HepG2 (cell line): ENCODE results near the gene CREBZF. TPM values are rescaled to one million over a fixed set of nuclear protein-coding genes. Genes with fewer than 3 reads are reported as not detected.

Experiments used
- CC2D1A ChIP-seq: sonication (generic); formaldehyde crosslinking; IDR thresholded peaks from 2 replicates; pipeline ENCODE4 v1.8.1; 2023; ENCODE audit warnings: mild to moderate bottlenecking, missing genetic modification reagents
- CENPBD1 ChIP-seq: sonication (generic); formaldehyde crosslinking; IDR thresholded peaks from 2 replicates; pipeline ENCODE4 v1.8.0; 2022; ENCODE audit warnings: missing genetic modification reagents, low read depth, mild to moderate bottlenecking, borderline replicate concordance
- CREM ChIP-seq, 2 experiments: sonication (generic) in 1 of 2; formaldehyde crosslinking in 1 of 2; IDR thresholded peaks; 2 replicates each; pipeline versions ENCODE4 v1.4.0 to v1.6.1; 2016 to 2020; ENCODE audit warnings: antibody characterized with exemption in 1 of 2, mild to moderate bottlenecking in 1 of 2, missing genetic modification reagents in 1 of 2
- E2F2 ChIP-seq: sonication (generic); formaldehyde crosslinking; IDR thresholded peaks from 2 replicates; pipeline ENCODE4 v1.4.0; 2020; ENCODE audit warnings: missing genetic modification reagents, borderline replicate concordance
- ELK4 ChIP-seq: sonication (generic); formaldehyde crosslinking; IDR thresholded peaks from 2 replicates; pipeline ENCODE4 v1.9.0; 2021; ENCODE audit warnings: missing genetic modification reagents, borderline replicate concordance
- FIP1L1 ChIP-seq: fragments of 200-400 bp; formaldehyde crosslinking; IDR thresholded peaks from 2 replicates; pipeline ENCODE4 v1.6.1; 2018; ENCODE audit warnings: low read depth, mild to moderate bottlenecking, low read length, moderate library complexity, borderline replicate concordance; ENCODE audit not compliant: insufficient read depth
- GATA4 ChIP-seq: sonication (generic); IDR thresholded peaks from 2 replicates; pipeline ENCODE4 v1.6.1; 2016; ENCODE audit warnings: antibody characterized with exemption, low read depth, borderline replicate concordance
- KDM3A ChIP-seq: IDR thresholded peaks from 2 replicates; pipeline ENCODE4 v1.6.1; 2018; ENCODE audit warnings: low read depth, missing compliant biosample characterization
- MIER2 ChIP-seq: IDR thresholded peaks from 2 replicates; pipeline ENCODE4 v1.6.1; 2016; ENCODE audit warnings: missing biosample characterization, missing genetic modification reagents
- MYPOP ChIP-seq: sonication (generic); formaldehyde crosslinking; IDR thresholded peaks from 2 replicates; pipeline ENCODE4 v1.8.1; 2023; ENCODE audit warnings: mild to moderate bottlenecking, moderate library complexity, missing genetic modification reagents
- NAIF1 ChIP-seq: sonication (generic); formaldehyde crosslinking; IDR thresholded peaks from 2 replicates; pipeline ENCODE4 v1.5.0; 2020; ENCODE audit warnings: mild to moderate bottlenecking, missing genetic modification reagents, borderline replicate concordance
- ONECUT2 ChIP-seq: sonication (generic); formaldehyde crosslinking; IDR thresholded peaks from 2 replicates; pipeline ENCODE4 v1.4.0; 2020; ENCODE audit warnings: missing genetic modification reagents
- PHF8 ChIP-seq: sonication (generic); formaldehyde crosslinking; IDR thresholded peaks from 2 replicates; pipeline ENCODE4 v1.5.0; 2020; ENCODE audit warnings: missing genetic modification reagents
- POGK ChIP-seq: sonication (generic); formaldehyde crosslinking; conservative IDR thresholded peaks from 2 replicates; pipeline ENCODE4 v1.8.0; 2022; ENCODE audit warnings: mild to moderate bottlenecking, moderate library complexity, missing genetic modification reagents
- SCMH1 ChIP-seq: sonication (generic); formaldehyde crosslinking; IDR thresholded peaks from 2 replicates; pipeline ENCODE4 v1.9.0; 2021; ENCODE audit warnings: missing genetic modification reagents, mild to moderate bottlenecking, borderline replicate concordance
- SOX6 ChIP-seq, 2 experiments: fragments of 450-650 bp in 1 of 2; sonication (generic) in 1 of 2; formaldehyde crosslinking in 1 of 2; IDR thresholded peaks; 2 replicates each; pipeline versions ENCODE4 v1.4.0 to v1.6.1; 2017 to 2020; ENCODE audit warnings: antibody characterized with exemption in 1 of 2, mild to moderate bottlenecking in 1 of 2, missing genetic modification reagents in 1 of 2
- SP140L ChIP-seq: sonication (generic); formaldehyde crosslinking; IDR thresholded peaks from 2 replicates; pipeline ENCODE4 v1.4.0; 2020; ENCODE audit warnings: missing genetic modification reagents, borderline replicate concordance
- SRF ChIP-seq: IDR thresholded peaks from 2 replicates; pipeline ENCODE4 v1.6.1; 2011; ENCODE audit warnings: mild to moderate bottlenecking, low read depth, low read length, moderate library complexity
- SRSF9 ChIP-seq: fragments of 200-400 bp; formaldehyde crosslinking; IDR thresholded peaks from 2 replicates; pipeline ENCODE4 v1.6.1; 2018; ENCODE audit warnings: borderline replicate concordance, mild to moderate bottlenecking, low read depth, low read length; ENCODE audit not compliant: insufficient read depth, poor library complexity, severe bottlenecking
- YEATS2 ChIP-seq: sonication (generic); formaldehyde crosslinking; IDR thresholded peaks from 2 replicates; pipeline ENCODE4 v1.4.0; 2020; ENCODE audit warnings: missing genetic modification reagents, borderline replicate concordance
- ZC3H13 ChIP-seq: sonication (generic); formaldehyde crosslinking; IDR thresholded peaks from 2 replicates; pipeline ENCODE4 v1.8.1; 2023; ENCODE audit warnings: mild to moderate bottlenecking, missing genetic modification reagents, moderate library complexity
- ZMYM2 ChIP-seq: sonication (generic); formaldehyde crosslinking; IDR thresholded peaks from 2 replicates; pipeline ENCODE4 v1.8.0; 2022; ENCODE audit warnings: mild to moderate bottlenecking, missing genetic modification reagents
- ZNF431 ChIP-seq: sonication (generic); formaldehyde crosslinking; IDR thresholded peaks from 2 replicates; pipeline ENCODE4 v1.9.0; 2022; ENCODE audit warnings: missing genetic modification reagents, low read depth, mild to moderate bottlenecking, borderline replicate concordance
- polyA plus RNA-seq, 8 experiments: library from polyadenylated mRNA; depleted of rRNA in 3 of 8; stranded (reverse) in 7 of 8; unstranded in 1 of 8; fragments of >200 nt; fragmentation: Illumina TruSeq in 4 of 8; extraction: Trizol in 4 of 8; gene quantifications; 2 replicates each; pipeline versions ENCODE4 v1.2.1 to v1.2.3, GENCODE V29; 2011 to 2016; ENCODE audit warnings: low read depth in 4 of 8, missing spikeins in 1 of 8, mixed read lengths in 1 of 8; ENCODE audit not compliant: insufficient read depth in 1 of 8
- total RNA-seq, 5 experiments: library from RNA; depleted of rRNA; stranded (reverse); fragments of >200 nt; fragmentation: Illumina TruSeq; extraction: Trizol; gene quantifications; 2 replicates each; pipeline ENCODE4 v1.2.3, GENCODE V29; 2016; ENCODE audit warnings: low read depth in 1 of 5

CREBZF gene
- total and polyA plus RNA-seq, 2 of the 13 experiments (the other 11 are each of a cell fraction or from before 2014, with no cell fraction given) = 30.6 to 43.1 TPM

GRCh38 chr11:85627998-85628770 lies 36.7 kb downstream of the CREBZF start, which contains the start of gene TMEM126B (continued):
- TF ChIP-seq ELK4 (CRISPR knock-in tag) (no peak), SOX6 (IDR thresholded peaks at IDR 0.05) (no peak), SOX6 (CRISPR knock-in tag; IDR thresholded peaks at IDR 0.05) (no peak; the same call in 1 of the 2 replicates), MIER2 (CRISPR knock-in tag) (no peak), GATA4 (peak; percentile 80; the same call in 1 of the 2 replicates), KDM3A (CRISPR knock-in tag) (no peak), NAIF1 (no peak), FIP1L1 (no peak), ZNF431 (CRISPR knock-in tag) (0 out of 2 replicates have a peak, but pooled peaks have one; percentile 9), E2F2 (no peak), YEATS2 (peak; percentile 86), ONECUT2 (CRISPR knock-in tag) (no peak), SRSF9 (no peak), ZMYM2 (CRISPR knock-in tag) (no peak), CC2D1A (no peak), SP140L (CRISPR knock-in tag) (no peak), ZC3H13 (CRISPR knock-in tag) (no peak), MYPOP (CRISPR knock-in tag) (peak; percentile 88), CENPBD1 (no peak), SCMH1 (CRISPR knock-in tag) (no peak), PHF8 (peak; percentile 80), CREM (IDR thresholded peaks at IDR 0.05) (peak; percentile 49; the same call in 1 of the 2 replicates), CREM (CRISPR knock-in tag; IDR thresholded peaks at IDR 0.05) (no peak), POGK (CRISPR knock-in tag) (peak; percentile 71), SRF (no peak)
